ENCODE data around the gene CS. TPM values are rescaled to one million over a fixed set of nuclear protein-coding genes. Genes with fewer than 3 reads are reported as not detected.

CS gene
- polyA plus RNA-seq, 1 experiment = 167 TPM

DNA sequence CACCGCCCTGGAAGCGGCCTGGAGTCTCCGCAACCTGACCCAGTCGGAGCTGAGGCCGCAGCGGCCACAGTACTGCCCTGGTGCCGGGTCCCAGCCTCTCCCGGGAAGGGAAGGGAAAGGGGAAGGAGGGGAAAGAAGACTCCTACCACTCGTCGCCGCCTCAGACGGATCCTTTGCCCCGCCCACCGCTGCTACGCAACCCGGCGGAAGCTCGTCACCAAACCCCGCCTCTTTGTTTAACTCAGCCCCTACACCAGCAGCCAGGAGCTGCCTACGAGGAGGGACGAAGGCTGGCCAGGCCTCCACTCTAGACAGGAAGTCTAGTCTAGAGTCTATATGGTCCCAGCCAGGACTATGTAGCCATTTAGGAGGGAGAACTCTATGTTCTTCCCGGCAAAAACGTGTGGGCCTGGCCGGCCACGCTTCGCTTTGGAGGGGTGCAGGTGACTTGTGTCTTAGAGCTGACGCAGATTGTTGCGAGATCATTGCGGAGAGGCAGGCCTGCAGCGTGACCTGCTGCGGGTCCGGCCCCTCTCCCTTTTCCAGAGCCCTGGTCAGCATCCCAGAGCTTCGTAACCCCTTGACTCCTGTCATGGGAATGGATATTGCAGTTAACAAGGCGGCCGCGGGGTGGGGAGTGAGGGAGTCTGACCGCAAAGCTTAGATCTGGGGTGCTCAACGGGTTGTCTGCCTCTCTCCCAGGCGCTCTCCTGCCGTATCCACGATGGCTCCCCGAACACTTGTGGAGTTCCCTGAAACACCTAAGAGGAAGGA, 78.2 kb downstream of the CS start, which contains the start of gene RNF41:
Gene RNF41, minus strand, starts transcription at position 166 of the 774 bp plus-strand sequence. CDS start 7,875 bp downstream, outside the sequence.
- H3K9me3 ChIP-seq (ENCODE audit: control insufficient read depth, insufficient read depth, low read length) = no peaks in the 10 kb centered on the region
- H3K4me3 ChIP-seq (ENCODE audit: low read depth, low read length) = peak within 1 kb of the TSS; percentile 91
- POLR2A ChIA-PET = interaction anchor here (0.5 to 2.9 kb wide), 27 partner anchors 9 to 374 kb away, joined by 3 to 30 read pairs (median 5); partner anchors contain the start of genes ANKRD52, CNPY2, COQ10A and ESYT1
- no peaks in the 10 kb centered on the region for H3K27me3 ChIP-seq (ENCODE audit: control insufficient read depth, insufficient read depth, low read length)
- peak; percentile 95 for DNase-seq (ENCODE audit: low read depth, low spot score)
- peak within 1 kb of the TSS; percentile 96 for H3K27ac ChIP-seq (ENCODE audit: low read depth, low read length)
- CTCF ChIA-PET = interaction anchor here (0.8 to 4.2 kb wide), 13 partner anchors 9 to 103 kb away, joined by 3 to 73 read pairs (median 5); partner anchors contain the start of genes ANKRD52, SMARCC2 and ZC3H10
- TF ChIP-seq, protein P1, sequence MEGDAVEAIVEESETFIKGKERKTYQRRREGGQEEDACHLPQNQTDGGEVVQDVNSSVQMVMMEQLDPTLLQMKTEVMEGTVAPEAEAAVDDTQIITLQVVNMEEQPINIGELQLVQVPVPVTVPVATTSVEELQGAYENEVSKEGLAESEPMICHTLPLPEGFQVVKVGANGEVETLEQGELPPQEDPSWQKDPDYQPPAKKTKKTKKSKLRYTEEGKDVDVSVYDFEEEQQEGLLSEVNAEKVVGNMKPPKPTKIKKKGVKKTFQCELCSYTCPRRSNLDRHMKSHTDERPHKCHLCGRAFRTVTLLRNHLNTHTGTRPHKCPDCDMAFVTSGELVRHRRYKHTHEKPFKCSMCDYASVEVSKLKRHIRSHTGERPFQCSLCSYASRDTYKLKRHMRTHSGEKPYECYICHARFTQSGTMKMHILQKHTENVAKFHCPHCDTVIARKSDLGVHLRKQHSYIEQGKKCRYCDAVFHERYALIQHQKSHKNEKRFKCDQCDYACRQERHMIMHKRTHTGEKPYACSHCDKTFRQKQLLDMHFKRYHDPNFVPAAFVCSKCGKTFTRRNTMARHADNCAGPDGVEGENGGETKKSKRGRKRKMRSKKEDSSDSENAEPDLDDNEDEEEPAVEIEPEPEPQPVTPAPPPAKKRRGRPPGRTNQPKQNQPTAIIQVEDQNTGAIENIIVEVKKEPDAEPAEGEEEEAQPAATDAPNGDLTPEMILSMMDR (IDR thresholded peaks at IDR 0.05; ENCODE audit: low read depth, low read length) = no peak

Other genes starting within 250 kb of the CS start
- 1.7 and 2.1 TPM in 2 replicates for gene ERBB3, start 220.2 kb downstream of the CS start, polyA plus RNA-seq (2011; rRNA removed)
- 169 and 223 TPM in 2 replicates for gene PA2G4, start 195.8 kb downstream of the CS start, polyA plus RNA-seq (2011; rRNA removed)
- gene RPL41, start 183.7 kb downstream of the CS start, polyA plus RNA-seq (2011; rRNA removed) = 7,461 and 7,686 TPM in 2 replicates
- gene ZC3H10, start 182.1 kb downstream of the CS start, polyA plus RNA-seq (2011; rRNA removed) = 1.5 and 1.9 TPM in 2 replicates
- 127 and 140 TPM in 2 replicates for gene ESYT1, start 172.1 kb downstream of the CS start, polyA plus RNA-seq (2011; rRNA removed)
- 118 and 124 TPM in 2 replicates for gene MYL6B, start 147.7 kb downstream of the CS start, polyA plus RNA-seq (2011; rRNA removed)
- gene MYL6, start 142.0 kb downstream of the CS start, polyA plus RNA-seq (2011; rRNA removed) = 5,661 and 5,957 TPM in 2 replicates
- gene SMARCC2, start 110.8 kb downstream of the CS start, polyA plus RNA-seq (2011; rRNA removed) = 90.2 and 101 TPM in 2 replicates
- gene RNF41, start 78.4 kb downstream of the CS start, polyA plus RNA-seq (2011; rRNA removed) = 97.2 and 123 TPM in 2 replicates
- 46.9 and 52.5 TPM in 2 replicates for gene NABP2, start 76.0 kb downstream of the CS start, polyA plus RNA-seq (2011; rRNA removed)
- gene SLC39A5, start 70.3 kb downstream of the CS start, polyA plus RNA-seq (2011; rRNA removed) = not detected in 2 replicates
- gene ANKRD52, start 41.9 kb downstream of the CS start, polyA plus RNA-seq (2011; rRNA removed) = 16.0 and 20.2 TPM in 2 replicates
- gene COQ10A, start 33.4 kb downstream of the CS start, polyA plus RNA-seq (2011; rRNA removed) = 12.1 and 15.6 TPM in 2 replicates
- gene CNPY2, start 15.7 kb upstream of the CS start, polyA plus RNA-seq (2011; rRNA removed) = 186 and 194 TPM in 2 replicates
- gene PAN2, start 33.7 kb upstream of the CS start, polyA plus RNA-seq (2011; rRNA removed) = 18.5 and 22.2 TPM in 2 replicates
- 0.19 TPM in 1 of 2 replicates, not detected in the other for gene IL23A, start 38.6 kb upstream of the CS start, polyA plus RNA-seq (2011; rRNA removed)
- 179 and 193 TPM in 2 replicates for gene STAT2, start 59.8 kb upstream of the CS start, polyA plus RNA-seq (2011; rRNA removed)
- gene APOF, start 62.5 kb upstream of the CS start, polyA plus RNA-seq (2011; rRNA removed) = not detected in 2 replicates
- 2.0 and 3.3 TPM in 2 replicates for gene TIMELESS, start 149.1 kb upstream of the CS start, polyA plus RNA-seq (2011; rRNA removed)
- not detected in 2 replicates for gene MIP, start 154.3 kb upstream of the CS start, polyA plus RNA-seq (2011; rRNA removed)
- 2.0 TPM in 2 replicates for gene SPRYD4, start 168.2 kb upstream of the CS start, polyA plus RNA-seq (2011; rRNA removed)
- 0.10 and 0.12 TPM in 2 replicates for gene GLS2, start 187.8 kb upstream of the CS start, polyA plus RNA-seq (2011; rRNA removed)
- 96.4 and 117 TPM in 2 replicates for gene RBMS2, start 221.5 kb upstream of the CS start, polyA plus RNA-seq (2011; rRNA removed)